Naive B cell (primary cell): ENCODE data around the gene GRP. TPM values are rescaled to one million over a fixed set of nuclear protein-coding genes. Genes with fewer than 3 reads are reported as not detected.
A peak's percentile ranks its signal among the peaks of the same experiment; 100 is the strongest.

ENCODE experiments used
- ATAC-seq, 2 donors: fragments of 150-1000 bp; cut with Tn5 transposase; 2 replicates each; pipeline ENCODE4 v1.10.0; 2021; ENCODE audit warnings: low read depth in 2 of 2, mild to moderate bottlenecking in 2 of 2, moderate library complexity in 2 of 2
- DNase-seq: peaks from one replicate; pipeline ENCODE4 v3.0.0; 2022
- H3K27ac Mint-ChIP-seq, 6 donors: one replicate each; pipeline ENCODE4 v1.8.0; 2020 to 2022; ENCODE audit warnings: mild to moderate bottlenecking in 6 of 6, mixed read lengths in 6 of 6, moderate library complexity in 5 of 6, inconsistent platforms in 2 of 6
- H3K27me3 Mint-ChIP-seq, 3 donors: one replicate each; pipeline ENCODE4 v1.8.0; 2021 to 2022; ENCODE audit warnings: mixed read lengths in 3 of 3, mild to moderate bottlenecking in 1 of 3
- H3K36me3 Mint-ChIP-seq, 2 donors: one replicate each; pipeline ENCODE4 v1.8.0; 2020 to 2022; ENCODE audit warnings: mixed read lengths in 2 of 2, inconsistent platforms in 1 of 2, mild to moderate bottlenecking in 1 of 2
- H3K4me1 Mint-ChIP-seq, 3 donors: one replicate each; pipeline ENCODE4 v1.8.0; 2020 to 2022; ENCODE audit warnings: mixed read lengths in 3 of 3, inconsistent platforms in 1 of 3, mild to moderate bottlenecking in 1 of 3, moderate library complexity in 1 of 3
- H3K4me3 Mint-ChIP-seq, 8 donors: one replicate each; pipeline ENCODE4 v1.8.0; 2020 to 2022; ENCODE audit warnings: mild to moderate bottlenecking in 8 of 8, mixed read lengths in 8 of 8, moderate library complexity in 8 of 8, inconsistent platforms in 2 of 8
- H3K9me3 Mint-ChIP-seq, 7 donors: one replicate each; pipeline ENCODE4 v1.8.0; 2020 to 2022; ENCODE audit warnings: mixed read lengths in 7 of 7, mild to moderate bottlenecking in 5 of 7, inconsistent platforms in 2 of 7, moderate library complexity in 1 of 7
- polyA plus RNA-seq, 6 donors: library from polyadenylated mRNA; unstranded; fragments of 300-500 nt; fragmentation: Illumina TruSeq; gene quantifications; one replicate each; pipeline ENCODE4 v1.2.3, GENCODE V29; 2021; ENCODE audit warnings: low read depth in 6 of 6

The GRP gene
- polyA plus RNA-seq, 6 donors from 2014 or later: not detected

DNA sequence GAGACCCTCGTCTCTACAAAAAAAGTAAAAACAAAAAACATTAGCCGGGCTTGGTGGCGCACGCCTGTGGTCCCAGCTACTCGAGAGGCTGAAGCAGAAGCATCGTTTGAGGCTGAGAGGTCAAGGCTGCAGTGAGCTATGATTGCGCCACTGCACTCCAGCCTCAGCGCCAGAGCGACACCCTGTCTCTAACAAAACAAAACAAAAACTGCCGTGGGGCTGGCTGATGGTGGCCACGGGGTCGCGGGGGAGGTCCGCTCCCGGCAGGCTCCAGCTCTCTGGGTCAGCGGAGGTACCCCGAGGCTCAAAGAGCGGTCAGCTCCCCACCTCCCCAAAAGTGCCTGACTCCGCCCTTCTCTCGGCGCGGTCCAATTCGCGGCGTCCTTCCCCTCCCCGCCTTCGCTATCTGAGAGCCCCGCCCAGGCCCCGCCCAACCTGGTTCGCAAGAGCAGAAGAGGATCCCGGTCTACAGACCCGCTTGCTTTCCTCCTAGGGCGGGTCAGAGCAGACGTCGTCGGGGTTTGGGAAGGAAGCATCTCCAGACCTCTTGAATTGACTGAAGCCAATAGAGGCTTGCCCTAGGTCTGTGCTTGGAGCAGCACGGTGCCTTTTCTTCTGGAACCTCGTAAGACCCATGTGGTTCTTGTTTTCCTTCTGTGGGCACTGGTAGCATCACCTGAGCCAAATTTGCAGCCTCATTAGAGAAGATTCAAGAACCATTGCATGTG, 45.5 kb downstream of the GRP start:
- H3K27ac Mint-ChIP-seq: peak overlapping the region in 1 of 6 donors; percentile 24
- no peak for DNase-seq
- ATAC-seq: peak; percentile 46 to 57
- H3K36me3 Mint-ChIP-seq: peaks cover 8 to 17% of the 10 kb centered on the region in 2 donors
- H3K9me3 Mint-ChIP-seq: peaks cover 0 to 17% (median 8%) of the 10 kb centered on the region in 7 donors
- peak overlapping the region; percentile 63 to 84 (median 73) for H3K4me3 Mint-ChIP-seq
- peaks cover 20 to 39% (median 22%) of the 10 kb centered on the region in 3 donors for H3K4me1 Mint-ChIP-seq
- H3K27me3 Mint-ChIP-seq: peaks cover 66 to 94% (median 67%) of the 10 kb centered on the region in 3 donors

DNA sequence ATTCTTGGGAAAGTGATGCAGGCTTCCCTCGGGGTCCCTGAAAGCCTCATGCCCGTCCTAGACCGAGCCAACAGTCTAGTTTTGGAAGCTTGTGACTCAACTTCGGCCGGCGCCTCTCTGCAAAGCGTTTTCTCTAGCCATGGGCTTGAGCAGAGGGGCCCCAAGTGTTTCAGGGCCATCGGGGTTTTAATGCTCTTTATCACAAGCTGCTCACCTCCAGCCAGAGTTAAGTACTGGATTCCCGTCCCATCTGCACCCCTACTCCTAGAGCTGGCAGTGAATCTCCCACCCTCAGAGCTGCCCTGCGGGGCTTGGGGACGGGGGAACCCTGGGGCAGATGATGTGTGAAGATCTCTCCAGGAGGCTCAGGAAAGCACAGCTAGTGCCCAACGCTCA, 46.0 kb downstream of the GRP start:
- Mint-ChIP-seq H3K27me3 (peaks cover 67 to 94% (median 70%) of the 10 kb centered on the region in 3 donors), H3K36me3 (peaks cover 8 to 17% of the 10 kb centered on the region in 2 donors), H3K9me3 (peaks cover 0 to 17% (median 6%) of the 10 kb centered on the region in 7 donors), H3K27ac (peak overlapping the region in 1 of 6 donors; percentile 24), H3K4me3 (peak overlapping the region; percentile 63 to 82 (median 73)), H3K4me1 (peaks cover 20 to 39% (median 22%) of the 10 kb centered on the region in 3 donors)
- DNase-seq (no peak), ATAC-seq (no peak)

DNA sequence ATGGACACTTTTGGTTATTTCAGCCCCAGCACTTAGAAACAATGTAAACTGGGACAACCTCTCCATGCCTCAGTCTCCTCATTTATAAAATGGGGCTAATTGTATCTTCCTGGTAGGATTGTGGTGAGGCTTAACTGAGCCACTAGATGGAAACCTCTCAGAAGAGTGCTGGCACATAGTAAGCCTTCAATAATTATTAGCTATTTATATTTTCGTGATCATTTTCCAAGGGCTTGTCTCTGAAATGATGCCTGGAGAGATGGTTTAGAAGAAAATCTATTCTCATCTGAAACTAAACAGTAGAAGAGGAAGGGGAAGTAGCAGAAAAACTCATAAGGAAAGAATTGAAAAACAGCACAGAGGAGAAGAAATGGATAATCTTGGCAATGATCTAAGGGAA, 46.5 kb downstream of the GRP start:
- peaks cover 8 to 17% of the 10 kb centered on the region in 2 donors for H3K36me3 Mint-ChIP-seq
- H3K4me1 Mint-ChIP-seq: peaks cover 20 to 39% (median 22%) of the 10 kb centered on the region in 3 donors

DNA sequence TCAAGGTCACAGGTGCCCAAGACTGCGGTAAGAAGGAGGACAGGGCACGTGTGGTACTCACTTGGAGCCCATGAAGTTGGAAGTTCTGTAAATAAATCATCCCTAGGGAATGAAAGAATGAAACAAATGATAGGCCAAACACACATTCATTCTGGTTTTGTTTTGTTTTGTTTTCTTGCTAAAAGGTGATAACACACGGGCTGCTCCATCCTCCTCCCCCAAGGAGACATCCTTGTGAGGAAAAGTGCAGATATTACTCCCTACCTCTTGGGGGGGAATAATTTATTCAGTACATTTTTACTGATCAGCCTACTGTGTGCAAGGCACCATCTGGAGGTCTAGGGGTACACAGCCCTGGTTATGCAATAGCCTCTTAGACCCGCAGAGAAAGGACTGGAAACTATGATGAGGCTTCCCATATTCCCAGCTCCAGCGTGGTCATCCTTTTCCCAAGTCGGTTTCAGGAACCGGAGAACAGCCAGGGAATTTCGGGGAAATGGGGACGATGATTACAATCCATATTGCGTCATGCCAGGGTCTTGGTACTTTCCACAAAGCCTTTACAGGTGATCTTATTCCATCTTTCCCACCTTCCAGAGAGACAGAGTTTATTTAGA, 47.0 kb downstream of the GRP start:
- ATAC-seq (no peak), DNase-seq (no peak)
- Mint-ChIP-seq H3K27me3 (peaks cover 64 to 95% (median 80%) of the 10 kb centered on the region in 3 donors), H3K27ac (no peak overlapping the region), H3K36me3 (peaks cover 8 to 17% of the 10 kb centered on the region in 2 donors), H3K4me1 (peaks cover 20 to 42% (median 22%) of the 10 kb centered on the region in 3 donors), H3K4me3 (peak overlapping the region in 2 of 8 donors; percentile 0 to 39), H3K9me3 (peaks cover 0 to 17% (median 4%) of the 10 kb centered on the region in 7 donors)

More for the DNA sequence above, 46.5 kb downstream of the GRP start:
- ATAC-seq (no peak), DNase-seq (no peak)
- peaks cover 67 to 95% (median 75%) of the 10 kb centered on the region in 3 donors for H3K27me3 Mint-ChIP-seq
- peaks cover 0 to 17% (median 6%) of the 10 kb centered on the region in 7 donors for H3K9me3 Mint-ChIP-seq
- H3K4me3 Mint-ChIP-seq: peak overlapping the region in 4 of 8 donors; percentile 0 to 72 (median 52)
- no peak overlapping the region for H3K27ac Mint-ChIP-seq

DNA sequence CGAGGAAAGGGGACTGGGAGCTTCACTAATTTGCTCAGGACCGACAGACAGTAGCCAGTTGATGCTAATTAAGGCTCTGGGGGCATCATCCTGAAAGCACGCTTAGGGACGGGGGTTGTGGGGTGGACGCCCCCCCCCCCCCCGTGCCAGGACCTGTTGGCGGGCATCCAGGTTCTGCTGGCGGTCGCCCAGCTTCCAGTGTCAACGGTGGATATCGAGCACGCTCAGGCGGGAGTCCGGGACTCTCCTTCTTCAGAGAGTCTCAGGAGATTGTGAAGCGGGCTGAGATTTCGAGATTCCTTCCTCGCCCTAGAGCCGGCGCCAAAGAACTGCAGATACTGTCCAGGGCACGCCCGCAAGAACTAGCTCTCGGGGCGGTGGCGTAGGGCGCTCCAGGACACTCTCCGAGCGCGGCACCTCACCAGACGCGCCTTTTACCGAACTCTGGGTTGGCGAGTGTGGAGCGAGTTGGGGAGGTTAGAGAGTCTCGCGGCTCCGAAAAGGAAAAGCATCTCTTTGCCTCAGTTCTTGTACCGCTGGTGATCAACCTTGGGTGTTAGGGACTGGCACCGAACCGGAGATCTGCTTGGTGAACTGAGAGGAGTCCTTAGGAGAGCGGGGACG, 47.7 kb downstream of the GRP start:
- Mint-ChIP-seq H3K27ac (no peak overlapping the region), H3K9me3 (peaks cover 0 to 17% (median 3%) of the 10 kb centered on the region in 7 donors), H3K36me3 (peaks cover 8 to 17% of the 10 kb centered on the region in 2 donors), H3K4me1 (peaks cover 20 to 46% (median 22%) of the 10 kb centered on the region in 3 donors), H3K27me3 (peaks cover 60 to 93% (median 83%) of the 10 kb centered on the region in 3 donors), H3K4me3 (peak overlapping the region in 6 of 8 donors; percentile 20 to 60 (median 30))
- DNase-seq (no peak), ATAC-seq (no peak)

DNA sequence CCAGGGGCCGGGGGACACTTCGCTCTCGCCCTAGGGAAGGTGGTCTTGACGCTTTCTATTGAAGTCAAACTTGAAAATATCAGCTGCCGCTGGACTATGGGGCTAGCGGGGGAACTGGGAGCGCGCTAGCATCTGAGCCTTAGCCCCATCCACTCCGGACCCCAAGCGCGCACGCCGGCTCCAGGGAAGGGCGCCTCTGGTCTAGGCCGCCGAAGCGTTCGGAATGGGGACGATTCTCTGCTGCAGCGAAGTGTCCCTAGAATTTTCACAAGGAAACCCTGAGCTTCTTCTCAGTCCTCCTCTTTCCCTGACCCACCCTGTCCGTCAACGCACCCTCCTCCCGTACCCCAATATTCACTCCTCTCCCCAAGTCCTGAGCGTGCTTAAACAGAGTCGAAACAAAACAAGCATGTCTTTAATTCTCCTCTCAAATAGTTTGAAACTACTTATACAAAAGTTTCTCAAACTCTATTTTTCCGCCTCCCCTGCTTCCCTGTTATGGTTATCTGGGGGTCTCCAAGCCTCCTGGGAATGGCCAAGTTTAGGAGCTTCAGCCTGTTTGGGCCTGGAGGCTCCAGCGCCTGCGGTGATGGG, 48.3 kb downstream of the GRP start:
- Mint-ChIP-seq H3K36me3 (peaks cover 6 to 16% of the 10 kb centered on the region in 2 donors), H3K9me3 (peaks cover 0 to 15% (median 3%) of the 10 kb centered on the region in 7 donors), H3K4me1 (peaks cover 20 to 45% (median 22%) of the 10 kb centered on the region in 3 donors), H3K4me3 (peak overlapping the region in 7 of 8 donors; percentile 30 to 76 (median 59)), H3K27me3 (peaks cover 55 to 87% (median 78%) of the 10 kb centered on the region in 3 donors), H3K27ac (peak overlapping the region in 1 of 6 donors; percentile 16)
- ATAC-seq (no peak), DNase-seq (no peak)

DNA sequence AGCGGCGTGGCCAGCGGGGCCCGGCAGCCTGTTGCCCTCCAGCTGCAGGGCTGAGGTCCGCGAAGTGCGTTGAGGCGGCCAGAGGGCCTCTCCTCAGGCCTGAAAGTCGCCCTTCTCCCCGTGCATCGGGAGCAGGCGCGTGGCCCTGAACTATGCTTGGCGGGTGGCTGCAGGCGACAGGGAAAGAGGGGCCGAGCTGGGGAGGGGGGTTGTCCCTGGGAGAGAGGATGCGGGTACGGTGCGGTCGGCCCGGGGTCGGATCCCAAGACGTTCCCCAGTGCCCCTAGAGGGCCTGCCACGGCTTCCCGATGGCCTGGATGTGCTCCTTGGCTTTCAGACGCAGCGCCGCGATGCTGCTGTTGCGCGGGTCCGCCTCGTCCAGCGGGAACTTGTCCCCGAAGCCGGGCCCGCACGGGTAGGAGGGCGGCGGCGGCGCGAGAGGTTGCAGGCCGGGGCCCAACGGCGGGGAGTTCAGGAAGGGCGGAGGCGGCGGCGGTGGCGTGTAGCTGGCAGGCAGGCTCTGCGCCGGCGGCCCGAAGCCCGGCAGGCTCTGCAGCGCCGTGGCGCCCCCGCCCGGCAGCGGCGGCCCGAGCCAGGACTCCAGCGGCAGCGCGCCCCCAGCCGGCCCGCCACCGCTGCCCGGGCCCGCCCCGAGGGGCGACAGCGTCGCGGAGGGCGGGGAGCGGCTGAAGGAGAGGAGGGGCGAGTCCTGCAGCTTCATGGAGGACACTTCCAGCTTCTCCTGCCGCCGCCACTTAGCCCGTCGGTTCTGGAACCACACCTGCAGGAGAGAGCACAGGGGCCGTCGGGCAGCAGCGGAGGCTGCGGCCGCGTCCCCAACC, 49.0 kb downstream of the GRP start:
- ATAC-seq (peak; percentile 53 to 57), DNase-seq (no peak)
- H3K27me3 Mint-ChIP-seq: peaks cover 48 to 87% (median 78%) of the 10 kb centered on the region in 3 donors
- H3K9me3 Mint-ChIP-seq: peaks cover 0 to 13% (median 3%) of the 10 kb centered on the region in 7 donors
- peaks cover 0 to 9% of the 10 kb centered on the region in 2 donors for H3K36me3 Mint-ChIP-seq
- H3K27ac Mint-ChIP-seq: peak overlapping the region in 1 of 6 donors; percentile 71
- H3K4me3 Mint-ChIP-seq: peak overlapping the region; percentile 33 to 79 (median 68)
- peaks cover 21 to 43% (median 25%) of the 10 kb centered on the region in 3 donors for H3K4me1 Mint-ChIP-seq

DNA sequence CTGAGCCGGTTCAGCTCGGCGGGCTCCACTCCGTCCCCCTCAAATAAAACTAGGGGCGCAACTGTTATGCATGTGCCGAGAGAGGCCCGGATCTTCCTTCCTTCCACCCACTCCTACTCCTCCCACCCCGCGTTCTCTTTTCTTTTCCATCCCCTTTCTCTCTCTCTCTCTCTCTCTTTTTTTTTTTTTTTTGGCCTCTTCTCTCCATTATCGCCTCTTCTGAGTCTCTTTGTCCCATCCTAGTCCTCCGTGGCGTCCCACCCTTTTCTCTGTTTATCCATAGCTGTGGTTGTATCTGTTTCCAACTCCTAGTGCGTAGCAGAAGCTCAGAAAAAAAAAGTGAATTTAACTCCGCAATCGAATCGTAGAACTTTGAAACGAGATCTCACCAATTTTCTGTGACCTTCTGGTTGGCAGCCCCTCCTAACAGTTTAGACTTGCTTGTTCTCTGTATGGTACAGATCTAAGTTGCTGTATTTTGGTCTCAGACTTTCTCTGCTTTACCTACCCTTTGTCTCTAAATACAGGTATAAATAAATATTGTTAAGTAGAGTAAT, 49.7 kb downstream of the GRP start:
- peaks cover 0 to 8% of the 10 kb centered on the region in 2 donors for H3K36me3 Mint-ChIP-seq
- no peak for ATAC-seq
- peaks cover 23 to 45% (median 31%) of the 10 kb centered on the region in 3 donors for H3K4me1 Mint-ChIP-seq
- no peak for DNase-seq
- peaks cover 53 to 87% (median 80%) of the 10 kb centered on the region in 3 donors for H3K27me3 Mint-ChIP-seq
- H3K27ac Mint-ChIP-seq: peak overlapping the region in 1 of 6 donors; percentile 44
- H3K4me3 Mint-ChIP-seq: peak overlapping the region in 7 of 8 donors; percentile 33 to 79 (median 60)
- peaks cover 0 to 16% (median 3%) of the 10 kb centered on the region in 7 donors for H3K9me3 Mint-ChIP-seq

DNA sequence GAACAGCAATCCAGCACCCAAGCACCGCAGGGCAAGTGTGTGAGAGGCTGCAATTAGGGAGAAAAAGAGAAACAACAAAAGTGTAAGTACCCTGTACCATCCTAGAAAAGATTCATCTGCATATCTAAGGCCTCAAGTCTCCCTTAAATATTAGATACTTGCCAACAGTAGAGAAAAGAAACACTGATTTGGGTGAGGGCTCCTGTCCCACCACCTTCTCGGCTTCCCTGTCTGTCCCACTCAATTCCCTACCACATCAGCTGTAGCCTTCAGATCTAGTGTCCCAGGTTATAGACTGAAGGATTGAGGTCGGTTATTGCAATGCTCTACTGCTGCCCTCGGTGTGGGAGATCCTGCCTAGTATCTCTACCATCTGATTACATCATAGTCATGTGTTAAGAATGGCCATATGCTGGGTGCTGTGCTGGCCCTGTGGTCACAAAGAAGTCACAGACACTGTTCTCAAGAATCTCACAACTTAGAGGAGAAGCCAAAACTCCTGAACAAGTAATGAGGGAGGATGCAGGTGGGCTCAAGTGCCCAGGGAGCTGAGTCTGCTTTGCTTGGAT, 50.8 kb downstream of the GRP start:
- H3K4me1 Mint-ChIP-seq: peaks cover 24 to 40% (median 32%) of the 10 kb centered on the region in 3 donors
- no peak overlapping the region for H3K27ac Mint-ChIP-seq
- ATAC-seq: no peak
- H3K36me3 Mint-ChIP-seq: peaks cover 0 to 8% of the 10 kb centered on the region in 2 donors
- peaks cover 0 to 18% (median 3%) of the 10 kb centered on the region in 7 donors for H3K9me3 Mint-ChIP-seq
- peak overlapping the region in 3 of 8 donors; percentile 2 to 20 (median 16) for H3K4me3 Mint-ChIP-seq
- DNase-seq: no peak
- H3K27me3 Mint-ChIP-seq: peaks cover 62 to 89% (median 86%) of the 10 kb centered on the region in 3 donors

DNA sequence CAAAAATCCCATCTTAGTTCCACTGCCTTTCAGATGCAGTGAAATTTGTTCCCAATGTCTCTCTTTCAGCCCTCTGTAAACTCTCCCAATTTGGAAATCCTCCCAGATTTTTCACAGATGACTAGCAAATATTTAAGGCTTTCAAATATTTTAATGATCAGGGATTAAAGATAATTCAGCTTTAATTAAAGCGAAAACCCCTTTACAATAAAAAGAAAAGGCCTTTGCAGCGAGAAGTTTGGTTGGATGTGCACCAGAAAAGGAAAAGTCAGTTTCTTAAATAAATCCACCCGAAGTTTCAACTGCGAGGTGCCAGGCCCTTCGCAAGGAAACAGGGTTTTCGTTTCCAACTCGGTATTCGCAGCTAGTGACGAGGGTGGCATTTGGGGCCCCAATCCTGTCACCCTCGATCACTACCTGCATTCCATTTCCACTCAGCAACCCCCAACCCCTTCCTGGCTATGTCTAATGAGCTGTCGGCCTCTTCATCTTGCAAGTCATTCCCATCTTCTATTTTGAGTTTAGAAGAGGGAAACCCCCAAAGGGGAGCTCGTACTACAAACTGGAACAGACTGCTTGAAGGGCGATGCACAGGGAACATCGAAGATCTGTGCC, 51.8 kb downstream of the GRP start:
- Mint-ChIP-seq H3K4me1 (peaks cover 21 to 35% (median 32%) of the 10 kb centered on the region in 3 donors), H3K36me3 (peaks cover 0 to 8% of the 10 kb centered on the region in 2 donors), H3K4me3 (peak overlapping the region in 5 of 8 donors; percentile 28 to 79 (median 59)), H3K27ac (no peak overlapping the region), H3K9me3 (peaks cover 0 to 12% (median 1%) of the 10 kb centered on the region in 7 donors), H3K27me3 (peaks cover 62 to 89% (median 86%) of the 10 kb centered on the region in 3 donors)
- DNase-seq: no peak
- no peak for ATAC-seq

DNA sequence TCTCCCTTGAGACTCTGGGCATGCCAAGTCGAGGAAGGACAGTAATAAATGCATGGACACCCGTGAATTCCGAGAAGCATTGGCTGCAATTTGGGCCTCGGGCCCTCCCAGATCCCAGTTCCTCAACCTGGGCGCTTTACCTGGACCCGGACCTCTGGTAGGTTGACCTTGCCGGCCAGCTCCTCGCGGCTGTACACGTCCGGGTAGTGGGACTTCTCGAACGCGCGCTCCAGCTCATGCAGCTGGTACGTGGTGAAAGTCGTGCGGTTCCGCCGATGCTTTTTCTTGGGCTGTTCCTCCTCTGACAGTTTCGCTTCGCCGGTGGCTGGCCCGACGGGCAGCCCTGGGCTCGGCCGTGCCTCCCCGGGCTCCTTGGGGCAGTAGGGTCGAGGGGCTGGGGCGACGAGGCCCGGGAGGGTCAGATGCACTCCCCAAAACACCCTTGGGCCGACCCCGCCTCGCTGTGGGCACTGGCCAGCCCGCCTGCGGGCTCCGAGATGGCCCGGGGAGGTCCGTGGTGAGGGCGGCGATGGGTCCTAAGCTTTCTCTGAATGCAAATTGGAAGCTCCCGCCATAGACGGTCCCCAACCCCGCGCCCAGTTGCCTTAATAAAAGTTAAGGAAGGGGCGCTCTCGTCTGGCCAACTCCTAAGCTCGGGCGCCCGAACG, 52.4 kb downstream of the GRP start:
- Mint-ChIP-seq H3K9me3 (peaks cover 0 to 10% (median 2%) of the 10 kb centered on the region in 7 donors), H3K27ac (no peak overlapping the region), H3K4me3 (peak overlapping the region in 5 of 8 donors; percentile 28 to 79 (median 59)), H3K36me3 (peaks cover 0 to 8% of the 10 kb centered on the region in 2 donors), H3K4me1 (peaks cover 20 to 32% (median 32%) of the 10 kb centered on the region in 3 donors), H3K27me3 (peaks cover 63 to 89% (median 85%) of the 10 kb centered on the region in 3 donors)
- ATAC-seq: peak; percentile 31 to 42
- DNase-seq: no peak
